CD4-positive, alpha-beta T cell treated with Interleukin-4 for 1 hour (primary cell): ENCODE results near the gene ENGASE.

ENCODE experiments used
- DNase-seq, 2 donors: peaks; one replicate each; pipeline ENCODE4 v3.0.0-alpha.2; 2020 to 2022

Gene ENGASE

DNA sequence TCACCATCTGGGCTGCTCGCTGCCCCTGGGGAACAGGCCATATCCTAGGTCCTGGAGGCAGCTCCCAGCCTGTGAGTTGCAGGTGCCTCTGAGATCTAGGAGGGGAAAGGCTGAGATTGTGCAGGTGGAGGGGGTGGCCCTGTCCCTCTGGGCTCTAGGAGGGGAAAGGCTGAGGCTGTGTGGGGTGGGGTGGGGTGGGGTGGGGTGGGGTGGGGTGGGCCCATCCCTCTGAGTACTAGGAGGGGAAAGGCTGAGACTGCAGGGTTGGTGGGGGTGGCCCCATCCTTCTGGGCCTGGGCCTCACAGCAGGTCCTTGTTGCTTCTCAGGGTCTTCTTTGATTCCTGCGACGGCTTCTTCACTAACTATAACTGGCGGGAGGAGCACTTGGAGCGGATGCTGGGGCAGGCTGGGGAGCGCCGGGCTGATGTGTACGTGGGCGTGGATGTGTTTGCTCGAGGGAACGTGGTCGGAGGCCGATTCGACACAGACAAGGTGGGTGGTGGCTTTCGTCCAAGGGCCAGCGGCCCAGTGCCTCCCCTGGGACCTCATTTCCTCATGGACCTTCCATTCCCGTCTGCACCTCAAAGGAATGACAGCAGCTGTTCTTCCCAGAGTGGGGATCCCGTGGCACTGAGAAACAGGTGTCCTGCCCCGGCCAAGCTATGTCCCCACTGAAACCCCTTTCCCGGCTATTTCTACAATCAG lies 7.1 kb downstream of the ENGASE start:
- no peak for DNase-seq

GRCh38 chr17:79082311-79083190 lies 7.9 kb downstream of the ENGASE start:
- peak; percentile 39 to 57 for DNase-seq

GRCh38 chr17:79083191-79083971 lies 8.8 kb downstream of the ENGASE start:
- no peak for DNase-seq

GRCh38 chr17:79084291-79085153 lies 9.9 kb downstream of the ENGASE start:
- DNase-seq: no peak

- no peak for DNase-seq
These were observed 10.7 kb downstream of the ENGASE start for GRCh38 chr17:79085154-79085920.

DNA sequence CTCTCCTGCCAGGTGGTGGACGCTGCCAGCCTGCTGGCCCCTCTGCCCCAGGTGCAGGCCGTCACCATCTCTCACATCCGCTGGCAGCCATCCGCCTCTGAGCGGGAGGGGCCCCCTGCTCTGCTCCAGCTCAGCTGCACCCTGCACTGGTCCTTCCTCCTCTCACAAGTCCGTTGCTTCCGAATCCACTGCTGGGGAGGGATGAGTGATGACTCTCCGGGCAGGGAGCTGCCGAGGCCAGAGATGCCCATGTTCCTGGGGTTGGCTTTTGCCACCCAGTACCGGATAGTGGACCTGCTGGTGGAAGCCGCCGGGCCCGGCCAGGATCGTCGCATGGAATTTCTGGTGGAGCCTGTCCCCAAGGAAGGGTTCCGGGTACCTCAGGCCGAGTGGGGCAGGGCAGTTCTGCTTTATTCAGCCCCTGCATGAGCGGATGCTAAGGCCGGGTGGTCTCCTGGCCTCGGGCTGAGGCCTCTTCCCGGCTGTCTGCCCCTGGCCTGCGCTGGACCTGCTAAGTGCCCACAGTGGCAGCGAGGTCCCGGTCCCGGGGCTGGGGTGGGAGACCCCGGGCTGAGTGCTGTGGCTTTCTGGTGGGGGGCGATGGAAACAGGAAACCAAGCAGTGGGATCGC lies 11.4 kb downstream of the ENGASE start:
- DNase-seq: no peak

GRCh38 chr17:79086609-79087427 lies 12.2 kb downstream of the ENGASE start:
- no peak for DNase-seq

DNA sequence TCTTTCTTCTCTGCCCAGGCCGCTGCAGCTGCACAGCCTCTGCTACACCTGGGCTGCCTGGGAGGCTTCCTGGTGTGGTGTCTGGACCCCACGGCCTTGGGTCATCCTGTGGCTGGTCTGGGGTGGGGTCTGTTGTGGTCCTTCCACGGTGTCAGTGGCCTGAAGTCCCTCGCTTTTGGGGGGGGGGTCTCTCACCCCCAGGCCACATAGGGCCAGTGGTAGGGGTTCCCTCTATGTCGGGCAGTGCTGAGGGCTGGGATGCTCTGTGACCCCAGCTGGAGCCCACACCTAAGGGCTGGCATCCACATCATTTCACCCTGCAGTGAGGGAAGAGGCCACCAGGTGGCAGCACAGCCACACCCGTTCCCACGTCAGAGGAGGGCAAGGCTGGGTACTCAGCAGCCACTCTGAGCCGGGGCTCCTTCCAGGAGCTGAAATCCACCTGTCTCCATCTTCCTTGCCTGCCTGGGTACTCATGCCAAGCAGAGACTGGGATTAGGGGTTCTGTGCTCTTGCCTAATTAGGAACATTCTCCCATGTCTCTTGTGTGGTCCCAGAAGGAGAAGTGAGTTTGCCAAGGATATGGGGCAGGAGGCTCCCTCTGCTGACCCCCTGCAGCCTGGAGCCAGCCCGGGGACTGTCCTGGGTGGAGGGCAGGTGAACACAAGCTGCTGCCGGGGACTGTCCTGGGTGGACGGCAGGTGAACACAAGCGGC lies 13.0 kb downstream of the ENGASE start:
- peak; percentile 69 to 73 for DNase-seq

- no peak for DNase-seq
These were observed 13.8 kb downstream of the ENGASE start for GRCh38 chr17:79088247-79088996.

- no peak for DNase-seq
These were observed 14.3 kb downstream of the ENGASE start for GRCh38 chr17:79088997-79089328.

GRCh38 chr17:79089720-79090442 lies 15.3 kb downstream of the ENGASE start:
- DNase-seq: no peak

GRCh38 chr17:79090443-79091225 lies 16.0 kb downstream of the ENGASE start:
- DNase-seq: no peak

GRCh38 chr17:79091226-79091670 lies 16.6 kb downstream of the ENGASE start:
- DNase-seq: no peak

- DNase-seq: no peak
These were observed 17.9 kb downstream of the ENGASE start for GRCh38 chr17:79092567-79092966.

DNA sequence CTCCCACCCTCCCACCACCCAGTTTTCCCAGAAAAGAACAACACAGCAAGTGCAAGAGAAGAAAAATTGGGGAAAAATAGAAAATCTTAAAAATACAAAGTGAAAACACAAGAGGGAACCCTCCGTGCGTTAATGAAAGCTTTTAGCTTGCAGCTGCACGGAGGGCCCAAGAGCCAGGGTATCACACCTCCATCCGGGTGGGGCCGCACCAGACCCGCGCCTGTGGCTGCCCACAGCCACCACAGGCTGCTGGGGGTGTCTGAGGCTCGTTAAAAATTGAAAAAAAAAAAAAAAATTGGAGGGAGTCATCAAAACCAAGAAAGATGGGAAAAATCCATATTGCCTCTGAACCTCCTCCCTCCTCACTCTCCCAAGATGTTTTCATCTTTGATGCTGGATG lies 18.6 kb downstream of the ENGASE start:
- DNase-seq: no peak

GRCh38 chr17:79094261-79094660 lies 19.6 kb downstream of the ENGASE start:
- no peak for DNase-seq
